Transverse colon (tissue), 4 donors: ENCODE measurements around the gene EEF1AKMT2. TPM values are rescaled to one million over a fixed set of nuclear protein-coding genes. Genes with fewer than 3 reads are reported as not detected.

Source experiments
- DNase-seq: peaks from one replicate; pipeline ENCODE4 v3.0.0-alpha.2; 2019
- H3K27ac ChIP-seq, 4 donors: fragments of 200-600 bp; sonication (generic); 2 replicates each; pipeline ENCODE4 v1.5.1; 2016 to 2018; ENCODE audit warnings: inconsistent platforms in 4 of 4
- H3K27me3 ChIP-seq: fragments of 200-600 bp; sonication (generic); 2 replicates; pipeline ENCODE4 v1.5.1; 2017; ENCODE audit warnings: inconsistent platforms
- H3K36me3 ChIP-seq, 4 donors: fragments of 200-600 bp; sonication (generic); 2 replicates each; pipeline ENCODE4 v1.5.1; 2017 to 2019; ENCODE audit warnings: inconsistent platforms in 4 of 4
- H3K4me1 ChIP-seq, 4 donors: fragments of 200-600 bp; sonication (generic); 2 replicates each; pipeline ENCODE4 v1.5.1; 2017 to 2020; ENCODE audit warnings: inconsistent platforms in 4 of 4
- H3K4me3 ChIP-seq, 4 donors: fragments of 200-600 bp; sonication (generic); 1 replicate in 1 of 4; 2 replicates in 3 of 4; pipeline versions ENCODE4 v1.5.1 to v1.6.1; 2017 to 2019; ENCODE audit warnings: inconsistent platforms in 4 of 4
- H3K9me3 ChIP-seq, 2 donors: fragments of 200-600 bp; sonication (generic); 2 replicates each; pipeline ENCODE4 v1.5.1; 2017 to 2019; ENCODE audit warnings: inconsistent platforms in 2 of 2
- CTCF ChIP-seq, 5 experiments: fragments of 200-600 bp in 3 of 5; fragments of 450-650 bp in 2 of 5; sonication (generic) in 3 of 5; IDR thresholded peaks; 1 replicate in 2 of 5; 2 replicates in 3 of 5; pipeline ENCODE4 v1.5.1; 2016 to 2017; ENCODE audit warnings: antibody characterized with exemption in 5 of 5, inconsistent platforms in 3 of 5, mild to moderate bottlenecking in 2 of 5, moderate library complexity in 1 of 5
- EP300 ChIP-seq: sonication (generic); formaldehyde crosslinking; IDR thresholded peaks from one replicate; pipeline ENCODE4 v1.6.1; 2017; ENCODE audit warnings: antibody characterized with exemption, low read depth
- POLR2A ChIP-seq: fragments of 450-650 bp; IDR thresholded peaks from one replicate; pipeline ENCODE4 v1.6.1; 2016; ENCODE audit warnings: antibody characterized with exemption, mild to moderate bottlenecking, moderate library complexity
- POLR2AphosphoS5 ChIP-seq, 3 donors: sonication (generic); formaldehyde crosslinking; IDR thresholded peaks; one replicate each; pipeline ENCODE4 v1.6.1; 2016; ENCODE audit warnings: antibody characterized with exemption in 3 of 3
- WGBS, 2 donors: methylation state at CpG; one replicate each; pipeline ENCODE4 v1.1.5; 2018; ENCODE audit warnings: low coverage in 1 of 2; 5-methylcytosine and 5-hydroxymethylcytosine counted together
- in situ Hi-C, 4 donors: fragments of 200-750 bp; cut with MboI; loops; one replicate each; pipeline versions ENCODE4 v1.15.0 to v1.15.1; 2017; ENCODE audit warnings: low sequenced_read_pairs in 3 of 4, low pct_ligation_motif_present in 1 of 4, low pct_unique_long_range_greater_than_20kb in 1 of 4
- intact Hi-C: fragments of 100-400 bp; cut with DNase I; formaldehyde crosslinking; loops from one replicate; pipeline ENCODE4 v1.15.1; 2023; ENCODE audit warnings: low total_unique reads
- total RNA-seq, 4 donors: library from RNA; depleted of rRNA; stranded (reverse); fragments of >200 nt; gene quantifications; one replicate each; pipeline ENCODE4 v1.1.0, GENCODE V29; 2016

Gene EEF1AKMT2
- total RNA-seq, 4 donors from 2014 or later = 5.2 to 19.1 (median 10.6) TPM

GRCh38 chr10:124742413-124743190 lies 49.1 kb downstream of the EEF1AKMT2 start:
- 6% methylated on average over 40 of the region's 42 CpGs; no CpG with 5 or more reads in 1 of the 2 donors for WGBS, 2 donors
- DNase-seq = no peak

DNA sequence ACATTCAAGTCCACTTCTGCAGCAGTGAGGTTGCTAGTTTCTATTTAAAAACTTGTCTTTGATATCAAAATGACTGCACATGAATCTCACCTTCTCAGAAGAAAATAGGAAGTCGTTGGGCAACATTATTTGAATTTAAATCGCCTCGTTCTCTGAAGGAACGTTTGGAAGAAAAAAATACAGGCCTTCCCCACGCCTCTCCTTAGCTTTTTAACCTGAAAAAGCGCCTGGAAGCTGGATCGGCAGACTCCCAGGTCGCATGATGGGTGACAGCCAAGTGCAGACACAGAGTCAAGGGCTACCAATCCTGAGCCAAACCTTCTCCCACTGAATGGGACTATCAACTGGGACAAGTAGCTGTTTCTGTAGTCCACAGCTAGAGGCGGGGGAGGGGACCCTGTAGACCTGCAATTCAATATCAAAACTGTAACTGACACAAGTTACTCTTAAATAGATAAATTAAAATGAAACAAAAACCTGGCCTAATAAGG lies 49.7 kb downstream of the EEF1AKMT2 start:
- 20 to 57% methylated on average over 1 to 9 of the region's 9 CpGs for WGBS, 2 donors
- peak; percentile 19 for DNase-seq
- intact Hi-C loops (loop anchor here (2.0 to 5.0 kb wide), 2 partner anchors 110 to 211 kb away; no protein-coding TSS in a partner anchor), in situ Hi-C loops (loop anchor here in 2 of 4 donors (10.0 to 25.0 kb wide), 2 partner anchors 105 to 207 kb away; no protein-coding TSS in a partner anchor)
- peak overlapping the region in 3 of 4 donors; percentile 73 to 89 (median 88) for H3K4me3 ChIP-seq
- H3K9me3 ChIP-seq = no peaks in the 10 kb centered on the region
- H3K36me3 ChIP-seq = no peaks in the 10 kb centered on the region
- peak overlapping the region; percentile 86 to 94 (median 89) for H3K27ac ChIP-seq
- H3K27me3 ChIP-seq = no peaks in the 10 kb centered on the region
- H3K4me1 ChIP-seq = peaks cover 60 to 80% (median 76%) of the 10 kb centered on the region in 4 donors
- no peak for TF ChIP-seq POLR2AphosphoS5 (IDR thresholded peaks at IDR 0.05)
- TF ChIP-seq CTCF (IDR thresholded peaks at IDR 0.05) = no peak
- no peak for TF ChIP-seq POLR2A
- no peak for TF ChIP-seq EP300

More at GRCh38 chr10:124742413-124743190, 49.1 kb downstream of the EEF1AKMT2 start:
- Histone ChIP-seq H3K27ac (peak overlapping the region; percentile 86 to 94 (median 89)), H3K36me3 (no peaks in the 10 kb centered on the region), H3K4me1 (peaks cover 53 to 79% (median 71%) of the 10 kb centered on the region in 4 donors), H3K9me3 (no peaks in the 10 kb centered on the region), H3K27me3 (no peaks in the 10 kb centered on the region), H3K4me3 (peak overlapping the region; percentile 71 to 89 (median 80))
- TF ChIP-seq POLR2AphosphoS5 (IDR thresholded peaks at IDR 0.05) (peak in 1 of 3 donors; percentile 32), POLR2A (no peak), CTCF (IDR thresholded peaks at IDR 0.05) (peak in 1 of 5 experiments; percentile 36)
- in situ Hi-C loops (loop anchor here in 2 of 4 donors (10.0 to 25.0 kb wide), 2 partner anchors 105 to 208 kb away; no protein-coding TSS in a partner anchor), intact Hi-C loops (loop anchor here (5.0 kb wide), 1 partner anchor 110 kb away; no protein-coding TSS in a partner anchor)

DNA sequence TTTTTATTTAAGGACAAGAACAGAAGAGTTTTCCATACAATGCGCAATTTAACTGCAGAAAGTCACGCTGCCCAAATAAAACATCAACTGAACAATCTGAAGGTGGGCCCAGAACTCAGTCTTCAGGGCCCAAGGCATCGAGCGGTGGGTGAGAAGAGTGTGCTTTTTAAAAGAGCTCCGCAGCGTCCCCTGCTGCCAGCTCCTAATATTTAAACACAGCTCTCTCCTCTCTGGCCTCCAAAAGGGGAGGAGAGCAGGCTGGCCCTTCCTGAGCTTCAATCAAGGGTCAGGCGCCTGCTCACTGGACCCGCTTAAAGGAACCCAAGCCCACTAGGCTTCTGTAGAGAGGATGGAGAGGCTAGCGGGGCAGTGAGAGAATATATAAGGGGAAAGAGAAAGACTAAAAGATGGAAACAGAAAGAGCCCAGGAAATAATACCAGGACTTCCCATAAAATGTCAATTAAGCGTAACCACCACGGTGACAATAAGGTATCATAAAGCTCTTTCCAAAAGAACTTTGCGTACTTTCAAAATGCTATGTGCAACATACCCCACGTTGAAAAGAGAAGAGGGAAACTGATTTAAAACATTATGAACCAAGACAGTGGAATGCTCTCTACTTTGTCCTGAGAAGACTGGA lies 50.3 kb downstream of the EEF1AKMT2 start:
- Histone ChIP-seq H3K36me3 (no peaks in the 10 kb centered on the region), H3K27me3 (no peaks in the 10 kb centered on the region), H3K27ac (peak overlapping the region; percentile 86 to 94 (median 89)), H3K4me3 (peak overlapping the region in 3 of 4 donors; percentile 9 to 89 (median 73)), H3K9me3 (no peaks in the 10 kb centered on the region), H3K4me1 (peaks cover 65 to 81% (median 78%) of the 10 kb centered on the region in 4 donors)
- intact Hi-C loops = loop anchor here (2.0 to 5.0 kb wide), 2 partner anchors 109 to 211 kb away; no protein-coding TSS in a partner anchor
- TF ChIP-seq POLR2A (no peak), CTCF (IDR thresholded peaks at IDR 0.05) (peak; percentile 82 to 99 (median 88))
- DNase-seq = peak; percentile 91
- in situ Hi-C loops = loop anchor here in 2 of 4 donors (10.0 to 25.0 kb wide), 2 partner anchors 104 to 207 kb away; no protein-coding TSS in a partner anchor
- WGBS, 2 donors = 10 to 14% methylated on average over 11 to 13 of the region's 13 CpGs
